ENCODE data around the gene AATK.
"Not testable (repeated sequence)": the region's sequence is repeated elsewhere in the genome, so short reads cannot be mapped to it uniquely, and the experiment has no call there.

AATK gene

GRCh38 chr17:81161536-81161935 is 4.5 kb downstream of the AATK start:
- no peak for FAIRE-seq
- DNase-seq (ENCODE audit: low spot score), result no peak

- no peak for FAIRE-seq
- DNase-seq (ENCODE audit: low spot score), result no peak
These were observed 5.1 kb downstream of the AATK start for GRCh38 chr17:81160747-81161453.

GRCh38 chr17:81160306-81160705 is 5.7 kb downstream of the AATK start:
- no peak for DNase-seq (ENCODE audit: low spot score)
- no peak for FAIRE-seq

- no peak for FAIRE-seq
- no peak for DNase-seq (ENCODE audit: low spot score)
These were observed 6.3 kb downstream of the AATK start for GRCh38 chr17:81159611-81160265.

GRCh38 chr17:81158688-81159590 is 7.1 kb downstream of the AATK start:
- FAIRE-seq, result no peak
- DNase-seq (ENCODE audit: low spot score), result no peak

- DNase-seq (ENCODE audit: low spot score) (no peak), FAIRE-seq (no peak)
These were observed 8.0 kb downstream of the AATK start for GRCh38 chr17:81157848-81158687.

GRCh38 chr17:81156866-81157805 is 8.9 kb downstream of the AATK start:
- FAIRE-seq (no peak), DNase-seq (ENCODE audit: low spot score) (no peak)

- no peak for DNase-seq (ENCODE audit: low spot score)
- no peak for FAIRE-seq
These were observed 11.1 kb downstream of the AATK start for GRCh38 chr17:81154961-81155360.

GRCh38 chr17:81154016-81154415 is 12.0 kb downstream of the AATK start:
- not testable (repeated sequence) for FAIRE-seq; DNase-seq (ENCODE audit: low spot score)

GRCh38 chr17:81153340-81153803 is 12.6 kb downstream of the AATK start:
- DNase-seq (ENCODE audit: low spot score) (no peak), FAIRE-seq (no peak)

- FAIRE-seq (no peak), DNase-seq (ENCODE audit: low spot score) (no peak)
These were observed 13.7 kb downstream of the AATK start for GRCh38 chr17:81152288-81152828.

GRCh38 chr17:81151278-81151677 is 14.7 kb downstream of the AATK start:
- FAIRE-seq (no peak), DNase-seq (ENCODE audit: low spot score) (no peak)

- FAIRE-seq (no peak), DNase-seq (ENCODE audit: low spot score) (no peak)
These were observed 15.5 kb downstream of the AATK start for GRCh38 chr17:81150377-81151077.

GRCh38 chr17:81148986-81149533 is 17.0 kb downstream of the AATK start:
- FAIRE-seq (no peak), DNase-seq (ENCODE audit: low spot score) (no peak)

- no peak for DNase-seq (ENCODE audit: low spot score)
- FAIRE-seq, result no peak
These were observed 17.4 kb downstream of the AATK start for GRCh38 chr17:81148571-81148970.

- DNase-seq (ENCODE audit: low spot score), result no peak
- FAIRE-seq, result no peak
These were observed 18.3 kb downstream of the AATK start for GRCh38 chr17:81147701-81148100.

GRCh38 chr17:81146208-81146607 is 19.8 kb downstream of the AATK start:
- FAIRE-seq; DNase-seq (ENCODE audit: low spot score): not testable (repeated sequence)

GRCh38 chr17:81144423-81144781 is 21.6 kb downstream of the AATK start:
- DNase-seq (ENCODE audit: low spot score), result no peak
- no peak for FAIRE-seq

Data from RCC 7860 (cell line).